ENCODE data around the gene DNASE1L1.

DNASE1L1 gene

DNA sequence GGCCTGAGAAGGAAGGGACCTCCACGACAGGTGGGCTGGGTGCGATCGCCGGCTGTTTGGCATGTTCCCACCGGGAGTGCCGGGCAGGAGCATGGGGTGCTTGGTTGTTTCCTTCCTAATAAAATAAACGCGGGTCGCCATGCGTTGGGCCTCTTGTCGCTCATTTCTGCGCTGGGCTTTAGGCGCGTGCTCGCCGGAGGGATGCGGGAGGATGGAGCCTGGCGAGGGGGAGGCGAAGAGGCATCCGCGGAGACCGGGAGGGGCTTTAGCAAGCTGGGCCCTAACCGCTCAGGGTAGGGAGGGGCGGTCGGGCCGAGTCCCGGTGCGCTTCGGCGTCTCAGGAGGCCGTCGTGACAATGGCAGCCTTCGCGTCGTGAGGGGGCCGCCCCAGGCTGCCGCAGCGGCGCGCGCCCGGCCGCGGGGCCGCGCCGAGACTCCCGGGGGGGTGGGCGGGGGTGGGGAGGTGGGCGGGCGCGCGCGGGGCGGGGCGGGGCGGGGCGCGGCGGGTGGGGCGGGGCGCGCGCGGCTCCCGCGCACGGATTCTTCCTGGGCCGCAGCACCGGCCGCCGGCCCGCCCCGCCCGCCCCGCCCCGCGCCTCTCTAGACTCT lies 27.4 kb upstream of the DNASE1L1 start:
- DNase-seq (ENCODE audit: low spot score): no peak

- no peak for DNase-seq (ENCODE audit: low spot score)
Observed at GRCh38 chrX:154435171-154435733, 26.2 kb upstream of the DNASE1L1 start.

DNA sequence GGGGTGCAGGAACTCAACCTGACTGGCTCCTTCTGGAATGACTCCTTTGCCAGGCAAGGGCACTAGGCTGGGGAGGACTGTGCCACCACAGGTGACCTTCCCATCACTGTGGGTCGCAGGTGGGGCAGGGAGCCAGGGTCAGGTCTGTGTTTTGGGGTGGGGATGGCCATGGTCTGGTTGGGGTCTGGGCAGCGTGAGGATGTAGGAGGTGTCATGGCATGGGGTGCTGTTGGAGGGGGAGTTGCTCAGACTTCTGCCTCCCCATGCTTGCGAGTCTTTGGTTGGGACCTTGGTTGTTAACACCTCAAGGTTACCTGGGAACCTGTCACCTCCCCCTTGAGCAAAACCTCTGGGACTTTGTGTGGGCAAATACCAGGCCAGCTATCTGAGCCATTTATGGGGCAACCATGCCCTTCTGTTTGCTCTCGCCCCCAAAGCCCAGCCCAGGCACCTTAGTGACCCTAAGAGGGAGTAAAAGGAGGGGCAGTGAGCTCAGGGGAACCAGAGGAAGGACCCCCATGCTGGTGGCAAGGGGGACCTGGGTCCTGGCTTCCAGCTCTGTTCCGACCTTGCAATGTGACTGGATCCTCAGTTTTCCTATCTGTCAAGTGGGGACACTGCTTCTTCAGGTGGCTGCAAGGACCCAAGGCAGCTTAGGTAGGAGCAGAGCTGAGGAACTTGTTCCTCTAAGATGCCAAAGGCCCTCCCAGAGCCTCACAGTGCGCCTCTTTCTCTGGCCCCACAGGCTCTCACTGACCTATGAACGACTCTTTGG lies 25.5 kb upstream of the DNASE1L1 start:
- DNase-seq (ENCODE audit: low spot score): no peak

DNA sequence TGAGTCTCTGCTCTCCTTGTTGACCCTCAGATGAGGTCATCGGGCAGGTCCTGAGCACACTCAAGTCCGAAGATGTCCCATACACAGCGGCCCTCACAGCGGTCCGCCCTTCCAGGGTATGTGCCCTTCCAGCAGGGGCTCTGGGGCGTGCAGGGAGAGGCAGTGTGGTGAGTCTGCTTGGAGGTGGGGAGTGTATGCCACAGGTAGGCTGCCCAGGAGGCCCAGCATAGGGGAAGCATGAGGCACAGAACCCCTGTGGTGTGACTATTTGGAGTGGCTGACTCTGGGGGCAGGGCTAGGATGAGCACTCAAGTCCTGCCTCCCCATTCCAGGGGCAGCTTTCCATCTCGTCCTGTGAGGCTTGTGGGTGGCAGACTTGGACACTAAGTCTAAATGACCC lies 24.6 kb upstream of the DNASE1L1 start:
- DNase-seq (ENCODE audit: low spot score): no peak

- DNase-seq (ENCODE audit: low spot score): no peak
Observed at GRCh38 chrX:154432210-154432609, 23.2 kb upstream of the DNASE1L1 start.

GRCh38 chrX:154431341-154431740 lies 22.3 kb upstream of the DNASE1L1 start:
- DNase-seq (ENCODE audit: low spot score): no peak

GRCh38 chrX:154430916-154431315 lies 21.9 kb upstream of the DNASE1L1 start:
- DNase-seq (ENCODE audit: low spot score): no peak

GRCh38 chrX:154430479-154430878 lies 21.4 kb upstream of the DNASE1L1 start:
- no peak for DNase-seq (ENCODE audit: low spot score)

- no peak for DNase-seq (ENCODE audit: low spot score)
Observed at GRCh38 chrX:154429711-154430110, 20.7 kb upstream of the DNASE1L1 start.

- peak; percentile 90 for DNase-seq (ENCODE audit: low spot score)
Observed at GRCh38 chrX:154428176-154429171, 19.4 kb upstream of the DNASE1L1 start, which contains the start of gene ATP6AP1. Gene ATP6AP1 (plus strand): TSS chrX:154428677. CDS start chrX:154428693, 16 bp downstream.

DNA sequence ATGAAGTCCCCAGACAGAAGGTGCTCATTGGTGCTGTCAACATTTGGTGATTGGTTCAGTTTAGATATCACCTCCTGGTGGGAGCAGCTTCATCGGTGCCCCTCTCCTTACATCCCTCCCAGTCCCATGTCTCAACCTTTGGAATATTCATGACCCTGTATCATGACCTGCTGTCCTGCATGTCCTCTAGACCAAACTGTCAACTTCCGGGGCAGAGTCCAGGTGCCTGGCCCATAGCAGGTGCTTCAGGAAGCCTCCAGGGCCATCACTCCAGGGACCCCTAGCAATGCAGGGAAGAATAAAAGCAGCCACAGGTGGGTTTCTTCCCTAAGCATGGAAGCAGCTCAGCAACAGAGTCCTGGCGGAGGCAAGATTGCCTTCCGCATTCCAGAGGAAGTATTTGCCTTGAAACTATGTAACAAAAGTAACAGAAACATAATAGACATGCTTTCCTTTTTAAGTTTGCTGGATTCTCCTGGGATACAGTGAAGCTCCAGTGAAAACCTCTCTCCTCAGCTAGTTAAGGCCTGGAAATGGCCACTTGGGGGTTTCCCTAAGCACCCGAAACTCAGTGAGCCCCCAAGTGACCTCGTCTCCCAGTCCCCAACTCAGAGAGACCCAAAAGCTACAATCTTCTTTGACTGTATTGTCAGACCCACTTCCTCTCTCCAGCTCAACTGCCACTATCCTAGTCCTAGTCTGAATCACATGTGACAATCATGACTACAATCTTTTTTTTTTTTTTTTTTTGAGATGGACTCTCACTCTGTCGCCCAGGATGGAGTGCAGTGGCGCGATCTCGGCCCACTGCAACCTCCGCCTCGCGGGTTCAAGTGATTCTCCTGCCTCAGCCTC lies 18.1 kb upstream of the DNASE1L1 start:
- DNase-seq (ENCODE audit: low spot score): no peak

- DNase-seq (ENCODE audit: low spot score): no peak
Observed at GRCh38 chrX:154420402-154420756, 11.3 kb upstream of the DNASE1L1 start.

DNA sequence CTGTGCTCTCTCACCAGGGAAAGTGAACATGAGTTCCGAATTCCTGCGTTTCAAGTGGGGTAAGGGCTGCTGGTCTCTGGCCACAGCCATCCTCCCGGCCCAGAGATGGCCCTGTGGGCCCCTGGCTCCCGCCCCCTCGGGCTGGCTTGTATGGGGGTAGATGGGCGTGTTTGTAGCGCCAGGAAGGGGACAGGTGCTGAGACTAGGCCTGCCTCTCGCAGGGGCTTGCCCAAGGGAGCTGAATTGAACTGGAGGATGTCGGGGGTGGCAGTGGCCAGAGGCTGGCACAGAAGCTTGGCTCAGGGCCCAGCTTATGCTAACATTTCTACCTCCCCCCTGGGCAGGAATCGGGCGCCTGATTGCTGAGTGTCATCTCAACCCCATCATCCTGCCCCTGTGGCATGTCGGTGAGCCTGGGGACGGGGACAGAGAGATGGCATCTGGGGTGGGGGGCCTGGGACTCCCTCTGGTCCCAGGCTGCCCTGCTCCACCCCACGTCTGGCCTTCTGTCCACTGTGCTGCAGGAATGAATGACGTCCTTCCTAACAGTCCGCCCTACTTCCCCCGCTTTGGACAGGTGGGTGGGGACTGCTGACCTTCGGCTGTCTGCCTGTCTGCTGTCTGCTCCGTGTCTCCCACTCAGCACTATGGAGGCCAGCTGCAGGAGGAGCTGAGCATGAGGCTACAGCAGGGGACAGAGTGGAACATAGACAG lies 10.8 kb upstream of the DNASE1L1 start:
- DNase-seq (ENCODE audit: low spot score): no peak

- no peak for DNase-seq (ENCODE audit: low spot score)
Observed at GRCh38 chrX:154419189-154419588, 10.1 kb upstream of the DNASE1L1 start.

DNA sequence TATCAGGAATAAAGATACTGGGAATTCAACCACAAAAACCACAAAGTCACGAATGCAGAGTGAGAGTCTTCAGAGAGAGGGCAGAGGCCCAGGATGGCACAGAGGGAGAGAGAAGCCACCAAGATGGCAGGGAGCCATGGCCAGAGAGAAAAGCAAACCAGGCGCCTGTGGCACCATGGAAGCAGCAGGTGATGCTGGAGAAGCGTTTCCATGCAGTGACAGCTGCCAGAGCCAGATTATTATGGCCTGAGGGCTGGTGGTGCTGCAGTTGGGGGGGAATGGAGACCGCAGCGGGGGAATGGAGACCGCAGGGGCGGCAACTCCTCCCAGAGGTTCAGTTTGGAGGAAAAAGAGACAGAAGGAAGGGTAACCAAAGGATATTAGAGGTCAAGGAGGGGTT lies 8.1 kb upstream of the DNASE1L1 start:
- no peak for DNase-seq (ENCODE audit: low spot score)

- no peak for DNase-seq (ENCODE audit: low spot score)
Observed at GRCh38 chrX:154413142-154413541, 4.1 kb upstream of the DNASE1L1 start.

DNA sequence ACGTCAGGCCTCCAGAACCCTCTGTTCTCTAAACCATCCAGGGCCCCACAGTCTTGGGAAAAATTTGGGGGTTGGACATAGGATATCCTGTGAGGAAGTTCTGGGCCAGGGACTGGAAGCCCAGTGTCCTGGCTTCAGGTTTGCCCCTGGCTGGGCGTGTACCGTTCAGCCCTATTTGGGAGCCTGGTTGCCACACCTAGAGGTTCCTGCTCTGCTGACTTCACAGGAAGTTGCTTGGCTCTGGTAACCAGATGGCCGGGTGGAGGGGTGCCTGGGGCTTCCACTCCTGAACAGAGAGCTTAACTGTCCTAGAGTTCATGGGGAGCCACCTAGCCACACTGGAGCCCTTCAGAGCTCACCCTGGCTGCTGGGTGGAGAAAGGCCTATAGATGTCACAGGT lies 3.4 kb upstream of the DNASE1L1 start:
- DNase-seq (ENCODE audit: low spot score): no peak

DNA sequence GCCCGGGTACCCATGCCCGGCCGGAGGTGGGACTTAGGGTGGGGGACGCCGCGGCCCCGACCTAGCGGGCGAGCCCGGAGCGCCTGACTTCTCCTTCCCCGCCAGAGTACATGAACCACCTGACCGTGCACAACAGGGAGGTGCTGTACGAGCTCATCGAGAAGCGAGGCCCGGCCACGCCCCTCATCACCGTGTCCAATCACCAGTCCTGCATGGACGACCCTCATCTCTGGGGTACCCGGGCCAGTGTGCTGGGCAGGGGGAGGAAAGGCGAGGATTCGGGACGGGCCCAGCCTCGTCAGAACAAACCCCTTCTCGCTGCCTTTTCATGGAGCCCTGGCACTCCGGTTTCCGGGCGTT lies 2.9 kb upstream of the DNASE1L1 start:
- no peak for DNase-seq (ENCODE audit: low spot score)

- DNase-seq (ENCODE audit: low spot score): no peak
Observed at GRCh38 chrX:154408659-154409221, 314 bp downstream of the DNASE1L1 start.

- no peak for DNase-seq (ENCODE audit: low spot score)
Observed at GRCh38 chrX:154404625-154405192, 4.3 kb downstream of the DNASE1L1 start.

Data from pons (tissue), 1 donor.